ENCODE results near the gene IQSEC1.

Gene IQSEC1

DNA sequence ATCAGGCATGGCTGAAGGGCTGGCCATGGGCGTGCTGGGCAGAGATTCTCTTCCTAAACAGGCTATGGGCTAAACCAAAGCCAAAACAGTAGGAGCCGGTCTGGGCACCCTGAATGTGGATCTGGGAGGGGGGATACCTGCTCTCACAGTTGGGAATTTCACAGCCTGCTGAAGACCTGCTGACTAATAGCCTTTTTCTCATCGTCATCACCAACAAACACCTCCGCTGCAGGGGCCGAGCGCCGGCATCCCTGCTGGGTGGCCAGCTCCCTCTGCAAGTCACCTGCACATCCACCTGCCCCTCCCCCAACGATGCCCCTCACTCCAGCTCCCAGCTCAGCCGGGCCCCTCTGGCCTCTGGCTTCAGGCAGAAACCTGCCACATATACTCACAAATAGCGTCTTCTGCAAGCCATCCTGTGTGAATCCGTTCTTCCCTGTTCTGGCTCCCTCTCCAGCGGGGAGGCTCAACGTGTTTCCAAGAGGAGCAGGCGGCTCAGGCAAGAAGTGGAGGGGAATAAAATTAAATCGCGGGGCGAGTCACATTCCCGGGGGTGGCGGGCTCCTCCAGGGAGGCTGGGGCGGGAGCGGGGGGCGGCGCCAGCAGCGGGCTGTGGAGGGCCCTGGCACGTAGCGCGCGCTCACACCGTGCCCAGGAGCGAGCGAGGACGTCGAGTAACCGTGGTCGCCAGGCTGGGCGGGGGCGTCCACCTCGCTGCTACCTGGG is 466 bp downstream of the IQSEC1 start:
- Histone ChIP-seq H4K91ac (ENCODE audit: low read depth, low read length, poor library complexity) (peak overlapping the region; percentile 97), H3K4me2 (ENCODE audit: insufficient read depth, low read length, poor library complexity, severe bottlenecking) (peak overlapping the region; percentile 77), H3K23ac (ENCODE audit: low read depth, low read length, poor library complexity) (peak overlapping the region; percentile 45), H3K79me1 (ENCODE audit: low read depth, low read length) (no peaks in the 10 kb centered on the region), H2AK5ac (ENCODE audit: low read depth, low read length) (peak overlapping the region; percentile 11), H3K36me3 (replicated peaks in 1 of 2; ENCODE audit: control insufficient read depth in 2 of 2, insufficient read depth in 2 of 2, low read length in 2 of 2) (no peaks in the 10 kb centered on the region), H4K8ac (ENCODE audit: low read depth, low read length) (no peak overlapping the region), H3K4me1 (ENCODE audit: control insufficient read depth in 2 of 2, insufficient read depth in 1 of 2, low read depth in 1 of 2, low read length in 2 of 2) (peaks cover 13 to 41% of the 10 kb centered on the region in 2 donors), H3K9me3 (replicated peaks in 1 of 2; ENCODE audit: control insufficient read depth in 2 of 2, insufficient read depth in 1 of 2, low read depth in 1 of 2, low read length in 2 of 2) (peaks cover 0 to 4% of the 10 kb centered on the region in 2 donors), H2BK5ac (ENCODE audit: low read length) (no peak overlapping the region), H2BK15ac (ENCODE audit: low read length) (peak overlapping the region; percentile 12), H3K4me3 (ENCODE audit: low read length in 2 of 2) (peak overlapping the region; percentile 42 to 75), H3K27me3 (ENCODE audit: control insufficient read depth in 3 of 3, insufficient read depth in 3 of 3, low read depth in 1 of 3, low read length in 3 of 3) (peaks cover 4 to 44% (median 25%) of the 10 kb centered on the region in 3 experiments), H3K18ac (ENCODE audit: low read length) (peak overlapping the region; percentile 82), H3K14ac (ENCODE audit: low read length) (no peak overlapping the region), H3K9ac (ENCODE audit: low read depth, low read length, poor library complexity) (peak overlapping the region; percentile 56), H3K27ac (replicated peaks; ENCODE audit: low read length) (no peak overlapping the region), H2AFZ (ENCODE audit: low read length) (peak overlapping the region; percentile 81), H2BK120ac (ENCODE audit: low read depth, low read length) (no peak overlapping the region), H2BK12ac (ENCODE audit: low read length) (no peak overlapping the region), H3K4ac (ENCODE audit: low read length) (no peak overlapping the region)
- no CpG with 5 or more reads among the region's 38 CpGs for WGBS, 2 donors (ENCODE audit: extremely low coverage in 2 of 2, insufficient read length in 2 of 2, insufficient replicate concordance in 1 of 2)
- DNase-seq (ENCODE audit: low spot score): peak; percentile 17

DNA sequence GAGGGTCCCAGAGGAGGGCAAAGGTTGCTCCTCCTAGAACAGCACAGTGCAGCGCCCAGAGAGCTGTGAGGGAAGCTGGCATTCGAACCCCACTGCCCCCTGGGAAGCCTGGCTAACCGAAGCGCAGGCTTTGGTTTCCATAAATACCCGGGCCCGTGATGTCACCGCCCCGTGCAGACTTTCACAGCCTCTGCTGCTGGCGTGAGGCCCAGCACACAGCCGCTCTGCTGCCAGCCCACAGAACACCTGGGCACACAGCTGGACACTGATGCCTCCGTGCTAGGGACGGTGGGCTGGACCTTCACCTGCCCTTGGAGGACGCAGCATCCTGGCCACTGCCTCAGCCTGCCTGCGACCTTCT is 1.0 kb downstream of the IQSEC1 start:
- Histone ChIP-seq H3K9me3 (replicated peaks in 1 of 2; ENCODE audit: control insufficient read depth in 2 of 2, insufficient read depth in 1 of 2, low read depth in 1 of 2, low read length in 2 of 2) (peaks cover 0 to 4% of the 10 kb centered on the region in 2 donors), H2AK5ac (ENCODE audit: low read depth, low read length) (peak overlapping the region; percentile 60), H3K9ac (ENCODE audit: low read depth, low read length, poor library complexity) (peak overlapping the region; percentile 56), H3K23ac (ENCODE audit: low read depth, low read length, poor library complexity) (peak overlapping the region; percentile 45), H3K79me1 (ENCODE audit: low read depth, low read length) (no peaks in the 10 kb centered on the region), H3K27ac (replicated peaks; ENCODE audit: low read length) (no peak overlapping the region), H2BK5ac (ENCODE audit: low read length) (no peak overlapping the region), H3K27me3 (ENCODE audit: control insufficient read depth in 3 of 3, insufficient read depth in 3 of 3, low read depth in 1 of 3, low read length in 3 of 3) (peaks cover 4 to 39% (median 25%) of the 10 kb centered on the region in 3 experiments), H3K14ac (ENCODE audit: low read length) (no peak overlapping the region), H2BK15ac (ENCODE audit: low read length) (no peak overlapping the region), H3K36me3 (replicated peaks in 1 of 2; ENCODE audit: control insufficient read depth in 2 of 2, insufficient read depth in 2 of 2, low read length in 2 of 2) (no peaks in the 10 kb centered on the region), H2BK120ac (ENCODE audit: low read depth, low read length) (no peak overlapping the region), H3K4ac (ENCODE audit: low read length) (no peak overlapping the region), H3K4me1 (ENCODE audit: control insufficient read depth in 2 of 2, insufficient read depth in 1 of 2, low read depth in 1 of 2, low read length in 2 of 2) (peaks cover 13 to 39% of the 10 kb centered on the region in 2 donors), H3K4me3 (ENCODE audit: low read length in 2 of 2) (no peak overlapping the region), H4K91ac (ENCODE audit: low read depth, low read length, poor library complexity) (peak overlapping the region; percentile 97), H2AFZ (ENCODE audit: low read length) (no peak overlapping the region), H2BK12ac (ENCODE audit: low read length) (no peak overlapping the region), H3K4me2 (ENCODE audit: insufficient read depth, low read length, poor library complexity, severe bottlenecking) (no peak overlapping the region), H3K18ac (ENCODE audit: low read length) (peak overlapping the region; percentile 82), H4K8ac (ENCODE audit: low read depth, low read length) (no peak overlapping the region)
- DNase-seq (ENCODE audit: low spot score): no peak
- WGBS, 2 donors (ENCODE audit: extremely low coverage in 2 of 2, insufficient read length in 2 of 2, insufficient replicate concordance in 1 of 2): no CpG with 5 or more reads among the region's 14 CpGs

DNA sequence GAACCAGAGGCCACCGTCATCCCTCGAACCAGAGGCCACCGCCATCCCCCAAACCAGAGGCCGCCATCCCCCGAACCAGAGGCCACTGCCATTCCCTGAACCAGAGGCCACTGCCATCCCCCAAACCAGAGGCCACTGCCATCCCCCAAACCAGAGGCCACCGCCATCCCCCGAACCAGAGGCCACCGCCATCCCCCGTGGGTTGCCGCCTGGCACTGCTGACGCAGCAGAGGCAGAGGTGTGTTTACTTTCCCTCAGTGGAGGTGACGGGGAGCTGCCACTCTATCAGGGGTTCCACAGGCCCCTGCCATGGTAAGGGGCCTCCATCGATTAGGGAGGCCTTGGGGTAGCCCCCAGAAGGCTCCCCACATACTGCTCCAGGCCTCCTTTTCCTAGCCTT is 1.5 kb downstream of the IQSEC1 start:
- no CpG with 5 or more reads among the region's 13 CpGs for WGBS, 2 donors (ENCODE audit: extremely low coverage in 2 of 2, insufficient read length in 2 of 2, insufficient replicate concordance in 1 of 2)

DNA sequence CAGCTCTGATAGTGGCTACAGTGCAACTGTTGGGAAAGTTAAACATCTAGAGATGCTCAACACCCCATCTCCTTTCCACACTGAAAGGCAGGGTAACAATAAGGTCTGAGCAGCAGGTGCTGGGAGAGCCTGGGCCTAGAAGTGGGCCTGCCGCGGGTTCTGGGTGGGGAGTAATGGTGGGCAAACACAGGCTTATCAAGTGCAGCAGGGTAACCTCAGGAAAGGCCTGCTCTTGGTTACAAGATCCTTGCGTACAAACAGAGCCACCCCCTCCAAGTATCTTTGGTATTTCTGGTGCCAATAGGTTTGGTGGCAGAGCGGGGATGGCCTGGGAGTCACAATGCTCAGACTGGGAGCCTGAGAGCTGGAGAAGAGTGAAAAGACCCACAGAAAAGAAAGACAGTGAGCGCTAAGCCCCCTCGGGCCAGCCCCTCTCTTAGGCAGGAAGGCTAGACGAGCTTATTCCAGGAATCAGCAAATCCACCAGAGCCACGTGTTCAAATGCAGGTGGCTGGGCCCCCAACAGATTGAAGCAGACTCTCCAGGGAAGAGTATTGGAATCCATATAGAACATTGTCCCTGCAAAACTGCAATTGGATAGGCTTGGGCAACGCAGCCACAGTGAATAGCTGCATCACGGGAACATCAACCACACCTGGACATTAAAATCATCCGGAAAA is 2.7 kb downstream of the IQSEC1 start:
- no CpG with 5 or more reads among the region's 11 CpGs for WGBS, 2 donors (ENCODE audit: extremely low coverage in 2 of 2, insufficient read length in 2 of 2, insufficient replicate concordance in 1 of 2)
- Histone ChIP-seq H4K8ac (ENCODE audit: low read depth, low read length) (no peak overlapping the region), H3K4ac (ENCODE audit: low read length) (no peak overlapping the region), H3K27me3 (ENCODE audit: control insufficient read depth in 3 of 3, insufficient read depth in 3 of 3, low read depth in 1 of 3, low read length in 3 of 3) (peaks cover 4 to 25% (median 24%) of the 10 kb centered on the region in 3 experiments), H2BK15ac (ENCODE audit: low read length) (no peak overlapping the region), H2BK120ac (ENCODE audit: low read depth, low read length) (peak overlapping the region; percentile 64), H2AK5ac (ENCODE audit: low read depth, low read length) (no peak overlapping the region), H3K4me3 (ENCODE audit: low read length in 2 of 2) (no peak overlapping the region), H3K9me3 (replicated peaks in 1 of 2; ENCODE audit: control insufficient read depth in 2 of 2, insufficient read depth in 1 of 2, low read depth in 1 of 2, low read length in 2 of 2) (peaks cover 0 to 4% of the 10 kb centered on the region in 2 donors), H3K27ac (replicated peaks; ENCODE audit: low read length) (no peak overlapping the region), H3K36me3 (replicated peaks in 1 of 2; ENCODE audit: control insufficient read depth in 2 of 2, insufficient read depth in 2 of 2, low read length in 2 of 2) (no peaks in the 10 kb centered on the region), H3K79me1 (ENCODE audit: low read depth, low read length) (no peaks in the 10 kb centered on the region), H2AFZ (ENCODE audit: low read length) (peak overlapping the region; percentile 35), H3K18ac (ENCODE audit: low read length) (peak overlapping the region; percentile 24), H3K23ac (ENCODE audit: low read depth, low read length, poor library complexity) (no peak overlapping the region), H2BK12ac (ENCODE audit: low read length) (no peak overlapping the region), H3K4me2 (ENCODE audit: insufficient read depth, low read length, poor library complexity, severe bottlenecking) (no peak overlapping the region), H4K91ac (ENCODE audit: low read depth, low read length, poor library complexity) (no peak overlapping the region), H3K4me1 (ENCODE audit: control insufficient read depth in 2 of 2, insufficient read depth in 1 of 2, low read depth in 1 of 2, low read length in 2 of 2) (peaks cover 13 to 43% of the 10 kb centered on the region in 2 donors), H3K9ac (ENCODE audit: low read depth, low read length, poor library complexity) (no peak overlapping the region), H2BK5ac (ENCODE audit: low read length) (no peak overlapping the region), H3K14ac (ENCODE audit: low read length) (no peak overlapping the region)
- no peak for DNase-seq (ENCODE audit: low spot score)

More for the DNA sequence above, 1.5 kb downstream of the IQSEC1 start:
- Histone ChIP-seq H3K9me3 (replicated peaks in 1 of 2; ENCODE audit: control insufficient read depth in 2 of 2, insufficient read depth in 1 of 2, low read depth in 1 of 2, low read length in 2 of 2) (peaks cover 0 to 4% of the 10 kb centered on the region in 2 donors), H2BK12ac (ENCODE audit: low read length) (no peak overlapping the region), H3K4me3 (ENCODE audit: low read length in 2 of 2) (no peak overlapping the region), H3K4me1 (ENCODE audit: control insufficient read depth in 2 of 2, insufficient read depth in 1 of 2, low read depth in 1 of 2, low read length in 2 of 2) (peaks cover 13 to 39% of the 10 kb centered on the region in 2 donors), H3K79me1 (ENCODE audit: low read depth, low read length) (no peaks in the 10 kb centered on the region), H2AFZ (ENCODE audit: low read length) (no peak overlapping the region), H3K23ac (ENCODE audit: low read depth, low read length, poor library complexity) (no peak overlapping the region), H4K91ac (ENCODE audit: low read depth, low read length, poor library complexity) (no peak overlapping the region), H3K4me2 (ENCODE audit: insufficient read depth, low read length, poor library complexity, severe bottlenecking) (no peak overlapping the region), H2AK5ac (ENCODE audit: low read depth, low read length) (peak overlapping the region; percentile 60), H3K36me3 (replicated peaks in 1 of 2; ENCODE audit: control insufficient read depth in 2 of 2, insufficient read depth in 2 of 2, low read length in 2 of 2) (no peaks in the 10 kb centered on the region), H3K27ac (replicated peaks; ENCODE audit: low read length) (no peak overlapping the region), H3K18ac (ENCODE audit: low read length) (no peak overlapping the region), H3K14ac (ENCODE audit: low read length) (no peak overlapping the region), H4K8ac (ENCODE audit: low read depth, low read length) (no peak overlapping the region), H2BK5ac (ENCODE audit: low read length) (no peak overlapping the region), H3K4ac (ENCODE audit: low read length) (no peak overlapping the region), H2BK15ac (ENCODE audit: low read length) (no peak overlapping the region), H3K9ac (ENCODE audit: low read depth, low read length, poor library complexity) (no peak overlapping the region), H3K27me3 (ENCODE audit: control insufficient read depth in 3 of 3, insufficient read depth in 3 of 3, low read depth in 1 of 3, low read length in 3 of 3) (peaks cover 4 to 36% (median 25%) of the 10 kb centered on the region in 3 experiments), H2BK120ac (ENCODE audit: low read depth, low read length) (no peak overlapping the region)
- DNase-seq (ENCODE audit: low spot score): no peak
